Measurements from ENCODE around the gene SDK1.

Gene SDK1

DNA sequence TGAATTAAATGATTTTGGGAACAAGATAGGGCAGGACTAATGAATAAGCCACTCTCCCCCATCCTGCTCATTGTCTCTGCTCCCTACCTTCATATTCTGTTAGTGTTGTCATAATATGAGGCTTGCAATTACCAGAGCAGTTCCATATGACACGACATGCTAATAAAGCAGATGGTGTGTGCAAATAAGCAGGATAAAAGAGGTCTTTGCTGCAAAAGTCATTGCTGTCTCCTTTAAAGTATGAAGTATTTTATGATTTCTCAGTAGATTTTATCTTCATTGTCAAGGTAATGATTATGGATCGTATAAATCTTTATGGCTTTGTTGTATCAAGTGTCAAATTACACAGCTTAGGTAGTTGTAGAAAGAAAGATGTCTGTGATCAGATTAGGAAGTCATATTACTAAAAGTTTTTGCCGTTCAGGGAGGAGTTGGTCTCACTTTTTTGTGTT is 114.8 kb downstream of the SDK1 start:
- no peaks in the 10 kb centered on the region for H3K4me1 ChIP-seq
- DNase-seq, result no peak

DNA sequence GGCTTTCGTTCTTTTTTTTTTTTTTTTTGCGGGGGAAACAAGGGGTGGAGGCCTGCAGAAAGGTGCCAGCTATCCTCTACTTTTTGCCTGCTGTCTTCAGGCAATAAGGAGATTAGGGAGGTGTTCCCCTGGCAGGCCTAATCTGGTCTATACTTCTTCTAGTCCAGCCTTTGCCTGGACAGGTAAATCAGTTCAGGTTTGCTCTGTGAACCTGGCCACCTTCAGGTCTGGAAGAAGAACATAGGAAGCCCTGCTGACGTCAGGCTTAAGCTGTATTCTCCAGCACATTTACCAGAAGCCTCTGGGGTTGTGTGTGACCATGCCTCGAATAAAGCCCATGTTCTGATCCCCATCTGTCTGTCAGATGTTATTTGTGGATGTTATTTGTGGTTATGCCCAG is 115.4 kb downstream of the SDK1 start:
- Histone ChIP-seq H3K36me3 (no peaks in the 10 kb centered on the region), H3K4me3 (ENCODE audit: low read depth, low read length) (no peak overlapping the region), H3K4me1 (no peaks in the 10 kb centered on the region), H3K9me3 (no peaks in the 10 kb centered on the region), H3K27me3 (no peaks in the 10 kb centered on the region)
- no peak for DNase-seq
- TF ChIP-seq, protein P1, sequence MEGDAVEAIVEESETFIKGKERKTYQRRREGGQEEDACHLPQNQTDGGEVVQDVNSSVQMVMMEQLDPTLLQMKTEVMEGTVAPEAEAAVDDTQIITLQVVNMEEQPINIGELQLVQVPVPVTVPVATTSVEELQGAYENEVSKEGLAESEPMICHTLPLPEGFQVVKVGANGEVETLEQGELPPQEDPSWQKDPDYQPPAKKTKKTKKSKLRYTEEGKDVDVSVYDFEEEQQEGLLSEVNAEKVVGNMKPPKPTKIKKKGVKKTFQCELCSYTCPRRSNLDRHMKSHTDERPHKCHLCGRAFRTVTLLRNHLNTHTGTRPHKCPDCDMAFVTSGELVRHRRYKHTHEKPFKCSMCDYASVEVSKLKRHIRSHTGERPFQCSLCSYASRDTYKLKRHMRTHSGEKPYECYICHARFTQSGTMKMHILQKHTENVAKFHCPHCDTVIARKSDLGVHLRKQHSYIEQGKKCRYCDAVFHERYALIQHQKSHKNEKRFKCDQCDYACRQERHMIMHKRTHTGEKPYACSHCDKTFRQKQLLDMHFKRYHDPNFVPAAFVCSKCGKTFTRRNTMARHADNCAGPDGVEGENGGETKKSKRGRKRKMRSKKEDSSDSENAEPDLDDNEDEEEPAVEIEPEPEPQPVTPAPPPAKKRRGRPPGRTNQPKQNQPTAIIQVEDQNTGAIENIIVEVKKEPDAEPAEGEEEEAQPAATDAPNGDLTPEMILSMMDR (IDR thresholded peaks at IDR 0.05; ENCODE audit: low read depth, low read length), result no peak

More for the DNA sequence above, 114.8 kb downstream of the SDK1 start:
- Histone ChIP-seq H3K36me3 (no peaks in the 10 kb centered on the region), H3K9me3 (no peaks in the 10 kb centered on the region), H3K4me3 (ENCODE audit: low read depth, low read length) (no peak overlapping the region), H3K27me3 (no peaks in the 10 kb centered on the region)
- TF ChIP-seq, protein P1 (IDR thresholded peaks at IDR 0.05; ENCODE audit: low read depth, low read length), result no peak

DNA sequence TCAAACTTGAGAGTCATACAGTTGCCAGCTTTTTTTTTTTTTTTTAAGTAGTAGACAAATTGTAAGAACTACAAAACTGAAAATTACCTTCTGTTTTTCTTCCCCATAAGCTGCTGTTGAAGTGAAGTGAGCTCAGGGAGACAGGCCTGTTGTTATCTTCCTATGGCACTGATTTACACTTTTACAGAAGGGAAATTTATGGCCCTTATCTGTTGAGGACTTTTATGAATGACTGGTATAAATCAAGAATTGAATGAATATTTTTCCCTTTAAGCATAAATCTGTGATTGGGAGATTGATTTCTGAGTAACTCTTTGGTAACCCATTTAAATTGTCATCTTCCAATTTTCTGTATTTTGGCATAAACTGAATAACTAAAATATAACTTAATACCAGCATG is 124.0 kb downstream of the SDK1 start:
- DNase-seq, result no peak
- Histone ChIP-seq H3K9me3 (no peaks in the 10 kb centered on the region), H3K27me3 (no peaks in the 10 kb centered on the region), H3K4me1 (no peaks in the 10 kb centered on the region), H3K36me3 (no peaks in the 10 kb centered on the region), H3K4me3 (ENCODE audit: low read depth, low read length) (no peak overlapping the region)
- TF ChIP-seq, protein P1 (IDR thresholded peaks at IDR 0.05; ENCODE audit: low read depth, low read length), result no peak

DNA sequence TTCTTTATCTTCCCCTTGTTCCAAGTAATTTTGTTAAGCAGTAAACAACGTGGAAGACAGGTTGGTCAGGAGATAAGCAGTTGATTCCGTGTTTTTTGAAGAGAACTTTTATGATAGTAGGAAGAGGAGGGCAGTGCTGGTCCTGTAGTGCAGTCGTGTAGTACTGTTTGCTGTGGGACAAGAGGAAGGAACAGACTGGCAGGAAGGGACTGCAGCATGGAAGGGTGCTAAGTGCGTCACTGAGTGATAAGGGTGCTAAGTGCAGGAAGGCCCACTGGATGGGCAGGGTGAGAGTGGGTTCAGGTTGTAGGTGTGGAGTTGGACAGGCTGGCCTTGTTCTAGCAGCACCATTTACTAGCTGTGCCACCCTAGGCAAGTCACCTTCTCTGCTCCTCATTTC is 125.0 kb downstream of the SDK1 start:
- no peaks in the 10 kb centered on the region for H3K36me3 ChIP-seq
- TF ChIP-seq, protein P1 (IDR thresholded peaks at IDR 0.05; ENCODE audit: low read depth, low read length), result no peak
- H3K4me3 ChIP-seq (ENCODE audit: low read depth, low read length), result no peak overlapping the region
- H3K4me1 ChIP-seq, result no peaks in the 10 kb centered on the region
- no peaks in the 10 kb centered on the region for H3K27me3 ChIP-seq
- H3K9me3 ChIP-seq, result no peaks in the 10 kb centered on the region
- no peak for DNase-seq

DNA sequence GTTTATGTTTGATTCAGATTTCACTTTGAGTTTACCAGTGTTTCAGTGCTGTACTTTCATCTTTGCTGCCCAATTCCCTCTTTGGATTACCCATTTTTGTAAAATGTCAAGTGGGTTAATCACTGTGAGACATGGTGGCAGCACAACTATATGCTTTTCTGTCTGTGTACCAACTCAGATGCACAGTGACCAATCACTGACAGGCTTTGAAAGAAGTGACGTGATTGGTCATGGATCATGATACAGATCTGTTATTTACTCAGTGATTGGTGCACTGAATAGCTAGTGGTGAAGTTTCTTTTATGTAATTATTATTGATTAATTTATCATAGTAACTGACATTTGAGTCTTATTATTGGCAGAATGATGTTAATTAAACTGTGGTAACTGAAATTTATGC is 126.9 kb downstream of the SDK1 start:
- H3K4me1 ChIP-seq, result no peaks in the 10 kb centered on the region
- no peaks in the 10 kb centered on the region for H3K9me3 ChIP-seq
- no peaks in the 10 kb centered on the region for H3K27me3 ChIP-seq
- no peak for DNase-seq
- H3K36me3 ChIP-seq, result no peaks in the 10 kb centered on the region
- TF ChIP-seq, protein P1 (IDR thresholded peaks at IDR 0.05; ENCODE audit: low read depth, low read length), result no peak
- H3K4me3 ChIP-seq (ENCODE audit: low read depth, low read length), result no peak overlapping the region

DNA sequence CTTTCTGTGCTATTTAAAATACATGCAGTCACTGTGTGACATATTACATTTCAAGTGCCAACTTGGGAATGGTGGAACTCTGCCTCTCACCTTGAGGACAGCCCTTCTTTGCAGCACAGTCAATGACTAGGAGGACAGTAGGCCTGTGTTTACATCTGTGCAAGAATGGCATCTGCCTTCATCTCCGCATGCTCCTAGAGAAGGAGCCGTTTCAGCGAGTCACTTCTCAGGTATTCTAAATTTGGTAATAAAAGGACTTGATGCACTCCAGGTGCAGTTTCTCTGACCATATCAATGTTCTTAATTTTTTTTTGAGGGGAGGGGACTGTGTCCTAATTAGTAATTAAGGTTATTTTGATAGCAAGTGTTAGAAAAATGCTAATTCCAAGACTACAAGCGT is 128.9 kb downstream of the SDK1 start:
- H3K4me3 ChIP-seq (ENCODE audit: low read depth, low read length), result no peak overlapping the region
- DNase-seq, result no peak
- H3K4me1 ChIP-seq, result no peaks in the 10 kb centered on the region
- no peaks in the 10 kb centered on the region for H3K36me3 ChIP-seq
- no peaks in the 10 kb centered on the region for H3K9me3 ChIP-seq
- TF ChIP-seq, protein P1 (IDR thresholded peaks at IDR 0.05; ENCODE audit: low read depth, low read length), result no peak
- no peaks in the 10 kb centered on the region for H3K27me3 ChIP-seq
